HG03575 (cell line): Measurements from ENCODE around the gene C16orf89.

Experiments
- ATAC-seq: cut with Tn5 transposase; IDR thresholded peaks from one replicate; pipeline ENCODE4 v1.9.1; 2021; ENCODE audit not compliant: unreplicated experiment, insufficient number of reproducible peaks, low FRiP score; ENCODE audit errors: extremely low read depth

The C16orf89 gene

GRCh38 chr16:5036228-5037156 is 29.3 kb downstream of the C16orf89 start:
- no peak for ATAC-seq

- ATAC-seq: no peak
Measured at GRCh38 chr16:5035909-5036227, 29.9 kb downstream of the C16orf89 start.

- no peak for ATAC-seq
Measured at GRCh38 chr16:5034167-5034523, 31.6 kb downstream of the C16orf89 start.

GRCh38 chr16:5033256-5034166 is 32.2 kb downstream of the C16orf89 start, which contains the start of gene NAGPA:
Gene NAGPA (minus strand): TSS chr16:5033935. CDS start chr16:5033914, 21 bp downstream.
- no peak for ATAC-seq

- no peak for ATAC-seq
Measured at GRCh38 chr16:5032748-5033167, 33.0 kb downstream of the C16orf89 start.

- ATAC-seq: no peak
Measured at GRCh38 chr16:5031601-5032000, 34.2 kb downstream of the C16orf89 start.

- ATAC-seq: no peak
Measured at GRCh38 chr16:5030251-5030870, 35.4 kb downstream of the C16orf89 start.

- ATAC-seq: no peak
Measured at GRCh38 chr16:5028950-5029475, 36.7 kb downstream of the C16orf89 start.

GRCh38 chr16:5027575-5028235 is 38.1 kb downstream of the C16orf89 start:
- ATAC-seq: no peak

- ATAC-seq: no peak
Measured at GRCh38 chr16:5027086-5027485, 38.7 kb downstream of the C16orf89 start.

- no peak for ATAC-seq
Measured at GRCh38 chr16:5026664-5027063, 39.1 kb downstream of the C16orf89 start.

- ATAC-seq: no peak
Measured at GRCh38 chr16:5025171-5025632, 40.6 kb downstream of the C16orf89 start.

- ATAC-seq: no peak
Measured at GRCh38 chr16:5024632-5025031, 41.1 kb downstream of the C16orf89 start.

GRCh38 chr16:5022521-5022920 is 43.2 kb downstream of the C16orf89 start:
- ATAC-seq: no peak

- no peak for ATAC-seq
Measured at GRCh38 chr16:5020551-5020950, 45.2 kb downstream of the C16orf89 start.

GRCh38 chr16:5019775-5020174 is 46.0 kb downstream of the C16orf89 start:
- no peak for ATAC-seq

- no peak for ATAC-seq
Measured at GRCh38 chr16:5018793-5019192, 47.0 kb downstream of the C16orf89 start.

GRCh38 chr16:5017678-5017969 is 48.1 kb downstream of the C16orf89 start:
- no peak for ATAC-seq
